Measurements from ENCODE around the gene SLC6A8.
"Not testable (repeated sequence)": the region's sequence is repeated elsewhere in the genome, so short reads cannot be mapped to it uniquely, and the experiment has no call there.

Gene SLC6A8

GRCh38 chrX:153672531-153673427 lies 14.9 kb upstream of the SLC6A8 start:
- DNase-seq: no peak

GRCh38 chrX:153673428-153674218 lies 14.1 kb upstream of the SLC6A8 start, which contains the start of gene PNCK:
Gene PNCK (minus strand): TSS chrX:153673813. CDS start chrX:153673076, 737 bp downstream.
- DNase-seq: no peak

GRCh38 chrX:153674219-153674851 lies 13.4 kb upstream of the SLC6A8 start:
- DNase-seq: no peak

GRCh38 chrX:153681175-153681574 lies 6.6 kb upstream of the SLC6A8 start:
- no peak for DNase-seq

- DNase-seq: not testable (repeated sequence)
Observed at GRCh38 chrX:153683486-153683885, 4.2 kb upstream of the SLC6A8 start.

GRCh38 chrX:153684467-153685155 lies 3.1 kb upstream of the SLC6A8 start:
- DNase-seq: no peak

GRCh38 chrX:153685156-153685536 lies 2.6 kb upstream of the SLC6A8 start:
- no peak for DNase-seq

- DNase-seq: no peak
Observed at GRCh38 chrX:153685751-153686696, 1.7 kb upstream of the SLC6A8 start.

GRCh38 chrX:153686711-153687110 lies 1.0 kb upstream of the SLC6A8 start:
- DNase-seq: no peak

GRCh38 chrX:153688071-153688470 lies 345 bp downstream of the SLC6A8 start:
- no peak for DNase-seq

- DNase-seq: no peak
Observed at GRCh38 chrX:153688506-153688905, 780 bp downstream of the SLC6A8 start.

GRCh38 chrX:153688911-153689590 lies 1.3 kb downstream of the SLC6A8 start:
- DNase-seq: no peak

- no peak for DNase-seq
Observed at GRCh38 chrX:153689654-153690465, 2.1 kb downstream of the SLC6A8 start.

GRCh38 chrX:153690466-153690865 lies 2.7 kb downstream of the SLC6A8 start:
- DNase-seq: no peak

- DNase-seq: not testable (repeated sequence)
Observed at GRCh38 chrX:153691032-153691827, 3.5 kb downstream of the SLC6A8 start.

GRCh38 chrX:153692003-153692402 lies 4.3 kb downstream of the SLC6A8 start:
- no peak for DNase-seq

- DNase-seq: peak; percentile 14
Observed at GRCh38 chrX:153692611-153693156, 5.0 kb downstream of the SLC6A8 start.

- DNase-seq: no peak
Observed at GRCh38 chrX:153693216-153694086, 5.7 kb downstream of the SLC6A8 start.
